Kidney capillary endothelial cell (primary cell): ENCODE data around the gene MEGF6.

ENCODE experiments used
- DNase-seq: peaks from one replicate; pipeline ENCODE4 v3.0.0-alpha.2; 2018; ENCODE audit warnings: low spot score

The MEGF6 gene

GRCh38 chr1:3645666-3646355 lies 34.5 kb upstream of the MEGF6 start:
- DNase-seq: no peak

- DNase-seq: no peak
Measured at GRCh38 chr1:3645247-3645646, 33.9 kb upstream of the MEGF6 start.

- DNase-seq: no peak
Measured at GRCh38 chr1:3644273-3644672, 33.0 kb upstream of the MEGF6 start.

GRCh38 chr1:3642919-3643675 lies 31.8 kb upstream of the MEGF6 start:
- DNase-seq: no peak

- DNase-seq: no peak
Measured at GRCh38 chr1:3641816-3642215, 30.5 kb upstream of the MEGF6 start.

- no peak for DNase-seq
Measured at GRCh38 chr1:3641046-3641760, 29.9 kb upstream of the MEGF6 start.

GRCh38 chr1:3640121-3640837 lies 29.0 kb upstream of the MEGF6 start:
- no peak for DNase-seq

GRCh38 chr1:3639397-3639911 lies 28.1 kb upstream of the MEGF6 start:
- DNase-seq: no peak

- no peak for DNase-seq
Measured at GRCh38 chr1:3638676-3639075, 27.4 kb upstream of the MEGF6 start.

GRCh38 chr1:3638027-3638426 lies 26.7 kb upstream of the MEGF6 start:
- DNase-seq: no peak

- DNase-seq: no peak
Measured at GRCh38 chr1:3636531-3636930, 25.2 kb upstream of the MEGF6 start.

GRCh38 chr1:3636080-3636479 lies 24.8 kb upstream of the MEGF6 start:
- DNase-seq: no peak

- DNase-seq: no peak
Measured at GRCh38 chr1:3634059-3634800, 22.9 kb upstream of the MEGF6 start.

- DNase-seq: no peak
Measured at GRCh38 chr1:3633344-3634058, 22.2 kb upstream of the MEGF6 start.

GRCh38 chr1:3632716-3633343 lies 21.5 kb upstream of the MEGF6 start:
- DNase-seq: no peak

GRCh38 chr1:3632298-3632697 lies 21.0 kb upstream of the MEGF6 start:
- no peak for DNase-seq

- no peak for DNase-seq
Measured at GRCh38 chr1:3631320-3632260, 20.3 kb upstream of the MEGF6 start.

- DNase-seq: no peak
Measured at GRCh38 chr1:3630914-3631313, 19.6 kb upstream of the MEGF6 start.

- DNase-seq: no peak
Measured at GRCh38 chr1:3630161-3630611, 18.9 kb upstream of the MEGF6 start.
